ENCODE results near the gene TM4SF1. TPM values are rescaled to one million over a fixed set of nuclear protein-coding genes. Genes with fewer than 3 reads are reported as not detected.

The TM4SF1 gene
- total and polyA plus RNA-seq, 9 of the 15 experiments (the other 6 are each of a cell fraction or from before 2014, with no cell fraction given): 0.06 to 0.44 (median 0.08) TPM; not detected in 4

GRCh38 chr3:149343951-149344350, 33.5 kb downstream of the TM4SF1 start:
- ChIA-PET CTCF (ENCODE audit: low intra/inter-chr PET ratio) (no interaction called here), POLR2A (interaction anchor here (0.8 to 1.2 kb wide), 3 partner anchors 21 to 438 kb away, joined by 3 read pairs; no protein-coding TSS in a partner anchor)
- H3K79me2 ChIP-seq (ENCODE audit: control insufficient read depth, insufficient read depth, low read length): no peaks in the 10 kb centered on the region
- in situ Hi-C loops (cut with MboI) (no loop called here), intact Hi-C loops (cut with micrococcal nuclease) (no loop called here)
- WGBS (ENCODE audit: insufficient coverage, low coverage, missing lambda C conversion rate): 0% methylated on average over 4 of the region's 4 CpGs
- FAIRE-seq (peak; percentile 19), DNase-seq (ENCODE audit: extremely low read depth in 1 of 4, low spot score in 3 of 4) (peak in 2 of 4 experiments; percentile 13), ATAC-seq (no peak)
- peak; percentile 74 for TF ChIP-seq TFE3 (CRISPR knock-in tag; IDR thresholded peaks at IDR 0.05)
- TF ChIP-seq CTCF (IDR thresholded peaks at IDR 0.05 in 2 of 3, conservative IDR thresholded peaks at IDR 0.05 in 1 of 3; ENCODE audit: insufficient read depth in 2 of 3, low read depth in 1 of 3, low read length in 3 of 3): 0 out of 6 replicates have a peak, but pooled peaks of 1 of the 3 experiments have one; percentile 7
- TF ChIP-seq TEAD4 (IDR thresholded peaks at IDR 0.05; ENCODE audit: low read length): no peak
- no peak for TF ChIP-seq TEAD4 (CRISPR knock-in tag; IDR thresholded peaks at IDR 0.05; ENCODE audit: borderline replicate concordance)
- no peaks in the 10 kb centered on the region for H4K20me1 ChIP-seq (replicated peaks; ENCODE audit: control insufficient read depth, insufficient read depth, low read length)
- H3K27me3 ChIP-seq (ENCODE audit: control insufficient read depth in 2 of 2, insufficient read depth in 2 of 2, low read length in 2 of 2): no peaks in the 10 kb centered on the region
- H3K4me3 ChIP-seq: no peak overlapping the region
- no peak overlapping the region for H3K4me2 ChIP-seq (ENCODE audit: insufficient read depth, low read length)
- no peak overlapping the region for H2AFZ ChIP-seq (ENCODE audit: low read depth, low read length)
- H3K9ac ChIP-seq (ENCODE audit: insufficient read depth in 1 of 2, low read depth in 2 of 2, low read length in 2 of 2): no peak overlapping the region
- no peaks in the 10 kb centered on the region for H3K36me3 ChIP-seq (ENCODE audit: control insufficient read depth, insufficient read depth, low read length)
- no peaks in the 10 kb centered on the region for H3K9me1 ChIP-seq (ENCODE audit: control insufficient read depth, insufficient read depth, low read length)
- no peaks in the 10 kb centered on the region for H3K4me1 ChIP-seq (replicated peaks in 1 of 2; ENCODE audit: control insufficient read depth in 2 of 2, insufficient read depth in 2 of 2, low read length in 2 of 2)
- BruUV-seq (replicated peaks): no TSS peak
- H3K9me3 ChIP-seq (replicated peaks; ENCODE audit: control insufficient read depth, insufficient read depth, low read depth, low read length): no peaks in the 10 kb centered on the region
- no peak overlapping the region for H3K27ac ChIP-seq (ENCODE audit: extremely low read depth, low read depth, low read length)
